GM19328 (cell line): ENCODE results near the gene BNIPL.

Experiments used
- ATAC-seq: cut with Tn5 transposase; IDR thresholded peaks from one replicate; pipeline ENCODE4 v1.9.1; 2021; ENCODE audit warnings: mild to moderate bottlenecking, moderate library complexity; ENCODE audit not compliant: unreplicated experiment

BNIPL gene

GRCh38 chr1:151056149-151056548, 19.8 kb downstream of the BNIPL start:
- ATAC-seq, result no peak

GRCh38 chr1:151058692-151059091, 22.3 kb downstream of the BNIPL start:
- no peak for ATAC-seq

GRCh38 chr1:151059109-151060006, 23.0 kb downstream of the BNIPL start, which contains the start of gene CDC42SE1:
Gene CDC42SE1, minus strand, starts transcription at chr1:151059622. Its CDS starts 3,892 bp downstream, at chr1:151055730.
- peak; percentile 66 for ATAC-seq

GRCh38 chr1:151060007-151060656, 23.7 kb downstream of the BNIPL start, which contains the start of gene MLLT11:
Gene MLLT11, plus strand, starts transcription at chr1:151060397. Its CDS starts 6,828 bp downstream, at chr1:151067225.
- ATAC-seq, result no peak

GRCh38 chr1:151060657-151061421, 24.5 kb downstream of the BNIPL start:
- ATAC-seq, result no peak

- no peak for ATAC-seq
Observed at GRCh38 chr1:151061704-151062103, 25.3 kb downstream of the BNIPL start.

GRCh38 chr1:151062741-151063371, 26.5 kb downstream of the BNIPL start:
- ATAC-seq, result no peak

GRCh38 chr1:151065089-151065645, 28.8 kb downstream of the BNIPL start:
- ATAC-seq, result no peak

- no peak for ATAC-seq
Observed at GRCh38 chr1:151067185-151067584, 30.8 kb downstream of the BNIPL start.

GRCh38 chr1:151069103-151069486, 32.7 kb downstream of the BNIPL start:
- ATAC-seq, result no peak

- ATAC-seq, result peak; percentile 68
Observed at GRCh38 chr1:151070474-151071276, 34.3 kb downstream of the BNIPL start, which contains the start of gene GABPB2. Gene GABPB2, plus strand, starts transcription at chr1:151070761. Its CDS starts 17,429 bp downstream, at chr1:151088190.

- ATAC-seq, result no peak
Observed at GRCh38 chr1:151072224-151072623, 35.8 kb downstream of the BNIPL start.

GRCh38 chr1:151085953-151086559, 49.7 kb downstream of the BNIPL start:
- no peak for ATAC-seq
